ENCODE measurements around the gene SPANXA2.
"Not testable (repeated sequence)": the region's sequence is repeated elsewhere in the genome, so short reads cannot be mapped to it uniquely, and the experiment has no call there.

SPANXA2 gene

GRCh38 chrX:141589408-141589807, at the start of gene SPANXA2:
Gene SPANXA2, plus strand, starts transcription at chrX:141589708. Its CDS starts 60 bp downstream, at chrX:141589768.
- DNase-seq, result not testable (repeated sequence)

GRCh38 chrX:141542551-141542950, 47.0 kb upstream of the SPANXA2 start:
- DNase-seq, result not testable (repeated sequence)

- not testable (repeated sequence) for DNase-seq
Observed at GRCh38 chrX:141584638-141585037, 4.9 kb upstream of the SPANXA2 start, which contains the start of gene SPANXA1. Gene SPANXA1, minus strand, starts transcription at chrX:141584738. Its CDS starts 60 bp downstream, at chrX:141584678.

GRCh38 chrX:141609111-141609510, 19.6 kb downstream of the SPANXA2 start:
- DNase-seq, result no peak

- DNase-seq, result no peak
Observed at GRCh38 chrX:141619336-141619735, 29.8 kb downstream of the SPANXA2 start.

GRCh38 chrX:141632124-141632523, 42.6 kb downstream of the SPANXA2 start:
- DNase-seq, result no peak

GRCh38 chrX:141638550-141638949, 49.0 kb downstream of the SPANXA2 start:
- no peak for DNase-seq

Measured in stimulated activated CD4-positive, alpha-beta T cell treated with anti-CD3 and anti-CD28 coated beads, Interleukin-4, amount 100 ng/mL, for 4 hours (primary cell).